ENCODE data around the gene BIRC6. TPM values are rescaled to one million over a fixed set of nuclear protein-coding genes. Genes with fewer than 3 reads are reported as not detected.

BIRC6 gene
- total and polyA plus RNA-seq, 2 of the 8 experiments (the other 6 are each of a cell fraction or from before 2014, with no cell fraction given) = 32.5 to 69.5 TPM

- Histone ChIP-seq H3K23ac (ENCODE audit: insufficient read length) (no peak overlapping the region), H3K27ac (ENCODE audit: low read depth, low read length) (no peak overlapping the region), H3K4me1 (replicated peaks in 1 of 4; ENCODE audit: control insufficient read depth in 3 of 4, insufficient read depth in 4 of 4, low read length in 3 of 4) (no peaks in the 10 kb centered on the region), H4K5ac (ENCODE audit: insufficient read length, low read depth, low read length) (no peak overlapping the region), H3K18ac (ENCODE audit: extremely low read depth, low read length) (no peak overlapping the region), H3K14ac (ENCODE audit: insufficient read length) (no peak overlapping the region), H4K91ac (replicated peaks; ENCODE audit: insufficient read length, low read length) (no peak overlapping the region), H2BK12ac (ENCODE audit: low read depth, low read length) (no peak overlapping the region), H3K9me3 (ENCODE audit: insufficient read depth in 2 of 2, low read depth in 1 of 2, low read length in 1 of 2) (no peaks in the 10 kb centered on the region), H3K4ac (replicated peaks; ENCODE audit: insufficient read length, low read depth, low read length) (no peak overlapping the region), H4K20me1 (replicated peaks in 1 of 2; ENCODE audit: control insufficient read depth in 1 of 2, insufficient read depth in 2 of 2, low read length in 2 of 2) (no peaks in the 10 kb centered on the region), H3K36me3 (ENCODE audit: control insufficient read depth in 2 of 4, insufficient read depth in 4 of 4, low read length in 3 of 4) (peaks cover 0 to 7% (median 0%) of the 10 kb centered on the region in 4 experiments; a peak in 1 of 8 replicates), H2BK5ac (ENCODE audit: low read depth, low read length) (no peak overlapping the region), H3K23me2 (ENCODE audit: low read depth, low read length) (no peaks in the 10 kb centered on the region), H3K4me2 (ENCODE audit: insufficient read depth in 1 of 2, low read depth in 2 of 2, low read length in 2 of 2) (no peak overlapping the region), H4K8ac (ENCODE audit: extremely low read depth, insufficient read depth, low read length) (no peak overlapping the region), H2AFZ (ENCODE audit: low read length) (no peak overlapping the region), H3K9ac (replicated peaks in 1 of 4; ENCODE audit: extremely low read depth in 1 of 4, low read depth in 3 of 4, low read length in 3 of 4) (no peak overlapping the region), H2BK15ac (ENCODE audit: low read length) (no peak overlapping the region), H3K79me2 (ENCODE audit: control insufficient read depth in 1 of 2, insufficient read depth in 2 of 2, low read length in 2 of 2) (no peaks in the 10 kb centered on the region), H3K27me3 (replicated peaks in 1 of 4; ENCODE audit: control insufficient read depth in 3 of 4, extremely low read depth in 1 of 4, insufficient read depth in 3 of 4, low read length in 3 of 4) (no peaks in the 10 kb centered on the region), H3K56ac (replicated peaks; ENCODE audit: insufficient read length, low read depth, low read length) (no peak overlapping the region), H2BK20ac (ENCODE audit: low read length) (no peak overlapping the region), H2BK120ac (replicated peaks; ENCODE audit: low read depth, low read length) (no peak overlapping the region), H3K4me3 (ENCODE audit: extremely low read depth in 1 of 4, insufficient read depth in 2 of 4, low read depth in 3 of 4, low read length in 4 of 4) (no peak overlapping the region), H3K79me1 (ENCODE audit: low read depth, low read length) (no peaks in the 10 kb centered on the region), H2AK5ac (ENCODE audit: low read depth, low read length) (no peak overlapping the region)
- FAIRE-seq (no peak), DNase-seq (ENCODE audit: low read depth in 1 of 2, low spot score in 2 of 2) (no peak)
- ChIA-PET POLR2A (ENCODE audit: partially characterized antibody) (no interaction called here), CTCF (ENCODE audit: partially characterized antibody) (no interaction called here)
- WGBS, 2 experiments (ENCODE audit: extremely low coverage in 1 of 2, insufficient coverage in 1 of 2, insufficient read length in 1 of 2, insufficient replicate concordance in 2 of 2, low coverage in 1 of 2, low lambda C conversion rate in 2 of 2, missing lambda C conversion rate in 1 of 2) = 86% methylated on average over 2 of the region's 2 CpGs; no CpG with 5 or more reads in 1 of the 2 experiments
- TF ChIP-seq RAD21 (IDR thresholded peaks at IDR 0.05 in 1 of 2, conservative IDR thresholded peaks at IDR 0.05 in 1 of 2; ENCODE audit: low read depth in 2 of 2, low read length in 2 of 2) (peak; percentile 58 to 71), CHD2 (IDR thresholded peaks at IDR 0.05; ENCODE audit: low read length) (no peak), ASH2L (IDR thresholded peaks at IDR 0.05; ENCODE audit: low read length) (no peak), CTCF (IDR thresholded peaks at IDR 0.05; ENCODE audit: control extremely low read depth in 1 of 3, insufficient read depth in 1 of 3, low read depth in 1 of 3, low read length in 3 of 3) (peak in 1 of 3 experiments; percentile 55; a peak in 2 of 4 replicates)
Observed at GRCh38 chr2:32553829-32554432, 197.1 kb downstream of the BIRC6 start.

Measured in H1 (cell line).